Endothelial cell of umbilical vein (primary cell): ENCODE results near the gene SPECC1L. TPM values are rescaled to one million over a fixed set of nuclear protein-coding genes. Genes with fewer than 3 reads are reported as not detected.

Source experiments
- BruUV-seq: library from RNA; stranded (reverse); fragments of 400-500 nt; replicated peaks from 2 replicates; lab custom pipeline; 2021; lab: Mats Ljungman, UMichigan
- CTCF ChIA-PET: fragments of 300-600, 350-600 bp; sonication (Branson Sonifier 250); formaldehyde crosslinking; loops from one replicate; lab custom pipeline; 2021; ENCODE audit warnings: antibody characterized with exemption, inconsistent platforms; lab: Charles Lee
- POLR2A ChIA-PET: fragments of 300-600, 350-600 bp; sonication (Branson Sonifier 250); formaldehyde crosslinking; loops from one replicate; lab custom pipeline; 2021; ENCODE audit warnings: antibody characterized with exemption, inconsistent platforms; lab: Charles Lee
- DNase-seq: peaks from one replicate; pipeline ENCODE4 v3.0.0-alpha.2; 2011; ENCODE audit warnings: low read depth, low spot score
- FAIRE-seq: peaks from 2 replicates; lab custom pipeline; 2011; peaks lifted over from hg19 to GRCh38; lab: Jason Lieb, UNC
- H2AFZ ChIP-seq: 2 replicates; pipeline ENCODE4 v1.6.0; 2012; ENCODE audit warnings: low read depth, low read length, control low read depth, inconsistent platforms
- H3K27ac ChIP-seq: 2 replicates; pipeline ENCODE4 v1.5.1; 2011; ENCODE audit warnings: low read depth, mild to moderate bottlenecking, control low read depth, low read length, moderate library complexity; ENCODE audit not compliant: insufficient read depth
- H3K27me3 ChIP-seq, 2 experiments: 2 replicates each; pipeline versions ENCODE4 v1.6.0 to v1.6.1; 2011; ENCODE audit warnings: low read length in 2 of 2, mixed read lengths in 1 of 2; ENCODE audit not compliant: control insufficient read depth in 2 of 2, insufficient read depth in 2 of 2
- H3K36me3 ChIP-seq, 2 experiments: 2 replicates in 1 of 2; 3 replicates in 1 of 2; pipeline ENCODE4 v1.5.1; 2011; ENCODE audit warnings: low read length in 2 of 2, mild to moderate bottlenecking in 1 of 2, moderate library complexity in 1 of 2; ENCODE audit not compliant: control insufficient read depth in 2 of 2, insufficient read depth in 2 of 2; ENCODE audit errors: extremely low read depth in 1 of 2
- H3K4me1 ChIP-seq: 3 replicates; pipeline ENCODE4 v1.5.1; 2011; ENCODE audit warnings: mild to moderate bottlenecking, low read length; ENCODE audit not compliant: control insufficient read depth, insufficient read depth; ENCODE audit errors: extremely low read depth
- H3K4me2 ChIP-seq: 2 replicates; pipeline ENCODE4 v1.6.1; 2011; ENCODE audit warnings: low read length, control low read depth, mixed read lengths; ENCODE audit not compliant: insufficient read depth
- H3K4me3 ChIP-seq, 3 experiments: fragments of 200-600 bp in 1 of 3; sonication (generic), shearing (Covaris generic) in 1 of 3; replicated peaks in 1 of 3; 2 replicates each; pipeline ENCODE4 v1.5.1; 2011 to 2016; ENCODE audit warnings: control low read depth in 3 of 3, low read length in 3 of 3, mild to moderate bottlenecking in 2 of 3, inconsistent platforms in 1 of 3, low read depth in 1 of 3, moderate library complexity in 1 of 3; ENCODE audit not compliant: insufficient read depth in 1 of 3
- H3K79me2 ChIP-seq: 2 replicates; pipeline ENCODE4 v1.6.0; 2012; ENCODE audit warnings: low read length, inconsistent platforms; ENCODE audit not compliant: control insufficient read depth, insufficient read depth
- H3K9ac ChIP-seq: replicated peaks from 2 replicates; pipeline ENCODE3; 2011; ENCODE audit warnings: low read length, control low read depth; ENCODE audit not compliant: insufficient read depth; ENCODE audit errors: extremely low read depth
- H3K9me1 ChIP-seq: replicated peaks from 3 replicates; pipeline ENCODE4 v1.6.0; 2011; ENCODE audit warnings: mild to moderate bottlenecking, low read length; ENCODE audit not compliant: control insufficient read depth, insufficient read depth; ENCODE audit errors: extremely low read depth
- H3K9me3 ChIP-seq: replicated peaks from 2 replicates; pipeline ENCODE4 v1.5.1; 2012; ENCODE audit warnings: low read length, inconsistent platforms; ENCODE audit not compliant: control insufficient read depth, insufficient read depth
- H4K20me1 ChIP-seq: replicated peaks from 2 replicates; pipeline ENCODE3; 2011; ENCODE audit warnings: mild to moderate bottlenecking, low read length; ENCODE audit not compliant: control insufficient read depth, insufficient read depth; ENCODE audit errors: extremely low read depth
- CTCF ChIP-seq, 2 donors: IDR thresholded peaks; 1 replicate in 1 of 2; 2 replicates in 1 of 2; pipeline ENCODE4 v1.5.1; 2011; ENCODE audit warnings: low read length in 2 of 2, mild to moderate bottlenecking in 2 of 2, moderate library complexity in 2 of 2, control low read depth in 1 of 2, inconsistent platforms in 1 of 2, low read depth in 1 of 2; ENCODE audit not compliant: insufficient read depth in 1 of 2; ENCODE audit errors: extremely low read depth in 1 of 2
- EZH2 ChIP-seq: IDR thresholded peaks from 2 replicates; pipeline ENCODE4 v1.6.1; 2012; ENCODE audit warnings: borderline replicate concordance, low read depth, mild to moderate bottlenecking, moderate library complexity, low read length, inconsistent platforms; ENCODE audit not compliant: severe bottlenecking
- FOS ChIP-seq: IDR thresholded peaks from 2 replicates; pipeline ENCODE4 v1.6.1; 2011; ENCODE audit warnings: mild to moderate bottlenecking, low read length, moderate library complexity, borderline replicate concordance; ENCODE audit not compliant: insufficient read depth
- GATA2 ChIP-seq: IDR thresholded peaks from 2 replicates; pipeline ENCODE4 v1.7.0; 2011; ENCODE audit warnings: low read depth, mild to moderate bottlenecking, moderate library complexity, mixed read lengths, low read length; ENCODE audit not compliant: insufficient read length, insufficient read depth
- JUN ChIP-seq: IDR thresholded peaks from 2 replicates; pipeline ENCODE4 v1.6.1; 2011; ENCODE audit warnings: borderline replicate concordance, low read depth; ENCODE audit not compliant: insufficient read length, insufficient read depth
- MAX ChIP-seq: IDR thresholded peaks from 2 replicates; pipeline ENCODE4 v1.6.1; 2011; ENCODE audit not compliant: insufficient read depth, insufficient read length
- MYC ChIP-seq: IDR thresholded peaks from one replicate; pipeline ENCODE4 v1.6.1; 2011; ENCODE audit warnings: mild to moderate bottlenecking, low read depth, low read length
- POLR2A ChIP-seq: IDR thresholded peaks from 2 replicates; pipeline ENCODE4 v1.6.1; 2012; ENCODE audit warnings: low read depth, mild to moderate bottlenecking, control low read depth, low read length
- POLR2AphosphoS5 ChIP-seq: IDR thresholded peaks from 2 replicates; pipeline ENCODE4 v1.6.1; 2012; ENCODE audit warnings: low read depth, mild to moderate bottlenecking, control low read depth, low read length, moderate library complexity; ENCODE audit not compliant: insufficient read depth
- dilution Hi-C: fragments of 300-500 bp; cut with MboI; formaldehyde crosslinking; loops from one replicate; pipeline ENCODE4 v1.15.0; 2019; ENCODE audit warnings: low sequenced_read_pairs; ENCODE audit not compliant: extremely low pct_ligation_motif_present
- intact Hi-C: fragments of 100-400 bp; cut with micrococcal nuclease; formaldehyde crosslinking; loops from one replicate; pipeline ENCODE4 v1.10.0; 2022
- polyA plus RNA-seq, 4 experiments: library from polyadenylated mRNA; depleted of rRNA in 3 of 4; stranded (reverse) in 3 of 4; unstranded in 1 of 4; fragments of >200 nt; gene quantifications; 2 replicates each; pipeline versions ENCODE4 v1.2.1 to v1.2.3, GENCODE V29; 2011 to 2012; ENCODE audit warnings: missing spikeins in 1 of 4
- total RNA-seq: library from RNA; stranded (reverse); gene quantifications from 2 replicates; pipeline ENCODE4 v1.2.3, GENCODE V29; 2021

SPECC1L gene
- total and polyA plus RNA-seq, 2 donors (not counting 3 experiments of a cell fraction or from before 2014, with no cell fraction given), result 22.8 to 79.3 TPM

GRCh38 chr22:24327832-24328231 lies 57.2 kb downstream of the SPECC1L start:
- CTCF ChIA-PET, result interaction anchor here (1.2 to 1.4 kb wide), 3 partner anchors 13 to 175 kb away, joined by 3 to 4 read pairs (median 4); no protein-coding TSS in a partner anchor

More at GRCh38 chr22:24327832-24328231, 57.2 kb downstream of the SPECC1L start:
- H3K27me3 ChIP-seq, result no peaks in the 10 kb centered on the region
- no peak for TF ChIP-seq MAX
- TF ChIP-seq POLR2A, result no peak
- no peak for TF ChIP-seq FOS
- TF ChIP-seq GATA2, result no peak
- no peak for TF ChIP-seq JUN
- TF ChIP-seq MYC, result no peak
- no peak for TF ChIP-seq CTCF (IDR thresholded peaks at IDR 0.05; ENCODE audit: extremely low read depth in 1 of 2, insufficient read depth in 1 of 2, low read depth in 1 of 2, low read length in 2 of 2)
- no peak for TF ChIP-seq EZH2
- no peak for TF ChIP-seq POLR2AphosphoS5
- no peak overlapping the region for H3K9ac ChIP-seq
- no peaks in the 10 kb centered on the region for H3K9me3 ChIP-seq
- H4K20me1 ChIP-seq, result no peaks in the 10 kb centered on the region
- FAIRE-seq (no peak), DNase-seq (no peak)
- peaks cover 0 to 22% of the 10 kb centered on the region in 2 experiments for H3K36me3 ChIP-seq
- POLR2A ChIA-PET, result no interaction called here
- H3K4me2 ChIP-seq, result no peak overlapping the region
- peaks cover 4% of the 10 kb centered on the region for H3K9me1 ChIP-seq
- no TSS peak for BruUV-seq
- dilution Hi-C loops, result no loop called here
- peaks cover 22% of the 10 kb centered on the region for H3K4me1 ChIP-seq
- H2AFZ ChIP-seq, result no peak overlapping the region
- H3K79me2 ChIP-seq, result peaks cover 29% of the 10 kb centered on the region
- intact Hi-C loops, result loop anchor here (5.0 kb wide), 2 partner anchors 44 to 74 kb away; no protein-coding TSS in a partner anchor
- no peak overlapping the region for H3K27ac ChIP-seq
- H3K4me3 ChIP-seq, result no peak overlapping the region
